ENCODE results near the gene SDE2. TPM values are rescaled to one million over a fixed set of nuclear protein-coding genes. Genes with fewer than 3 reads are reported as not detected.

Gene SDE2
- total RNA-seq, 4 donors from 2014 or later = 20.1 to 30.0 (median 23.0) TPM

DNA sequence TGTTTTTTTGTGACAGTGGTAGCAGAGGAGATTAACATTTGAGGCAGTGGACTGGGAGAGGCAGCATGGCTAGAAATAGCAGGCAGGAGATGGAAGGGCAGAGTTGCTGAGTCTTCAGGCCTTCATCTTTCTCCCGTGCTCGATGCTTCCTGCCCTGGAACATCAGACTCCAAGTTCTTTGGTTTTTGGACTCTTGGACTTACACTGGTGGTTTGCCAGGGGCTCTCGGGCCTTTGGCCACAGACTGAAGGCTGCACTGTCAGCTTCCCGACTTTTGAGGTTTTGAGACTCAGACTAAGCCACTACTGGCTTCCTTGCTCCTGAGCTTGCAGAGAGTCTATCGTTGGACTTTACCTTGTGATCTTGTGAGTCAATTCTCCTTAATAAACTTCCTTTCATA is 33.9 kb downstream of the SDE2 start:
- Histone ChIP-seq H3K36me3 (no peaks in the 10 kb centered on the region), H3K4me1 (no peaks in the 10 kb centered on the region), H3K27ac (no peak overlapping the region), H3K4me3 (no peak overlapping the region), H3K9me3 (no peaks in the 10 kb centered on the region), H3K27me3 (peaks cover 0 to 3% (median 3%) of the 10 kb centered on the region in 3 donors)
- no peak for ATAC-seq
- DNase-seq = no peak
- intact Hi-C loops (cut with DNase I; ENCODE audit: low total_unique reads) (no loop called here), in situ Hi-C loops (cut with MboI; ENCODE audit: low sequenced_read_pairs in 4 of 4) (no loop called here)
- TF ChIP-seq POLR2A (IDR thresholded peaks at IDR 0.05) = no peak
- TF ChIP-seq, protein P1, sequence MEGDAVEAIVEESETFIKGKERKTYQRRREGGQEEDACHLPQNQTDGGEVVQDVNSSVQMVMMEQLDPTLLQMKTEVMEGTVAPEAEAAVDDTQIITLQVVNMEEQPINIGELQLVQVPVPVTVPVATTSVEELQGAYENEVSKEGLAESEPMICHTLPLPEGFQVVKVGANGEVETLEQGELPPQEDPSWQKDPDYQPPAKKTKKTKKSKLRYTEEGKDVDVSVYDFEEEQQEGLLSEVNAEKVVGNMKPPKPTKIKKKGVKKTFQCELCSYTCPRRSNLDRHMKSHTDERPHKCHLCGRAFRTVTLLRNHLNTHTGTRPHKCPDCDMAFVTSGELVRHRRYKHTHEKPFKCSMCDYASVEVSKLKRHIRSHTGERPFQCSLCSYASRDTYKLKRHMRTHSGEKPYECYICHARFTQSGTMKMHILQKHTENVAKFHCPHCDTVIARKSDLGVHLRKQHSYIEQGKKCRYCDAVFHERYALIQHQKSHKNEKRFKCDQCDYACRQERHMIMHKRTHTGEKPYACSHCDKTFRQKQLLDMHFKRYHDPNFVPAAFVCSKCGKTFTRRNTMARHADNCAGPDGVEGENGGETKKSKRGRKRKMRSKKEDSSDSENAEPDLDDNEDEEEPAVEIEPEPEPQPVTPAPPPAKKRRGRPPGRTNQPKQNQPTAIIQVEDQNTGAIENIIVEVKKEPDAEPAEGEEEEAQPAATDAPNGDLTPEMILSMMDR (IDR thresholded peaks at IDR 0.05 in 4 of 5, conservative IDR thresholded peaks at IDR 0.05 in 1 of 5) = no peak

DNA sequence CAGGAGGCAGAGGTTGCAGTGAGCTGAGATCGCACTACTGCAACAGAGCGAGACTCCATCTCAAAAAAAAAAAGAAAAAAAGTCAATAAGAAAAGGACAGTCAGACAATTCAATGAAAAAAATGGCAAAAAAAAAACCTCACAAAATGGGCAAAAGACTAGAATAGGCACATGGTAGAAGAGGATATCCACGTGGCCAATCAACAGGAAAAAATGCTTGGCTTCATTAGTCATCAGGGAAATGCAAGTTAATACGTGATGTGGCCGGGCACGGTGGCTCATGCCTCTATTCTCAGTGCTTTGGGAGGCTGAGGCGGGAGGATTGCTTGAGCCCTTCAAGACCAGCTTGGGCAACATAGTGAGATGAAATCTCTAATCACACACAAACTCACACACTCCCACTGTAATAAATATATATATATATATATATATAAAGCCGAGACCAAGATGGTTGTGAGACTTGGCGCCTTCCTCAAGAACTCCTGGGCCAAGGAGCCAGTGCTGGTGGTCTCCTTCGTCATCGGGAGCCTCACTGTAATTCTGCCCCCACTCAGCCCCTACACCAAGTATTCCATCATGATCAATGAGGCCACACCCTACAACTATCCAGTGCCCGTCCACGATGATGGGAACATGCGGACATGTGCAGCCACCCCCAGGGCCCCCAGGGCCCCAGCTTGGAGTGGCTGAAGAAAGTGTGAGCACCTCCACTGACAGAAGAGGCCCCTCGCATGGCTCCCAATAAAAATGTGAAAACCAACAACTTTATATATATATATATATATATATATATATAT is 35.2 kb downstream of the SDE2 start:
- intact Hi-C loops (cut with DNase I; ENCODE audit: low total_unique reads) = no loop called here
- peaks cover 0 to 3% (median 3%) of the 10 kb centered on the region in 3 donors for H3K27me3 ChIP-seq
- no peaks in the 10 kb centered on the region for H3K9me3 ChIP-seq
- TF ChIP-seq, protein P1 (IDR thresholded peaks at IDR 0.05 in 4 of 5, conservative IDR thresholded peaks at IDR 0.05 in 1 of 5) = no peak
- TF ChIP-seq POLR2A (IDR thresholded peaks at IDR 0.05) = no peak
- in situ Hi-C loops (cut with MboI; ENCODE audit: low sequenced_read_pairs in 4 of 4) = no loop called here
- H3K36me3 ChIP-seq = no peaks in the 10 kb centered on the region
- ATAC-seq = no peak
- H3K27ac ChIP-seq = no peak overlapping the region
- no peak for DNase-seq
- no peak overlapping the region for H3K4me3 ChIP-seq
- H3K4me1 ChIP-seq = no peaks in the 10 kb centered on the region

DNA sequence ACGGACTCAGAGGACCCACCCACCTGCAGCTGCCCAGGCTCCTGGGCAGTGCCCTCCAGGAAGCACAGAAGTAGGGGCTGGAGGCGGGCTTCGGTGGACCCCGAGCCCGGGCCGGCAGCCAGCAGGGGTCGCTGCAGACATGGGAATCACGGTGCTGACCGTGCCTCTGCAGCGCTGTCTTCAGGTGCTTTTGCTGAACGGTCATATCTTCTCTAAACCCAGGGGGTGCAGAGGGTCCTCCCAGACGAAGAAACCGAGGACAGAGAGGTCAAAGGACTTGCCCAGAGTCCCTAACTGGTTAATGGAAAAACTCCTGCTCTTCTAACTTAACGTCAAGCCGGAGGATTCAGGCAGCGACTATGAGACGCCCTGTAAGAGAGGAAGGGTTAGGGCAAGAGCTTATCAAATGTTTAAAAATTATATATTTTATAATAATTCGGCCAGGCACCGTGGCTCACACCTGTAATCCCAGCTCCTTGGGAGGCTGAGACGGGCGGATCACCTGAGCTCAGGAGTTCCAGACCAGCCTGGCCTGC is 36.6 kb downstream of the SDE2 start:
- in situ Hi-C loops (cut with MboI; ENCODE audit: low sequenced_read_pairs in 4 of 4) = no loop called here
- Histone ChIP-seq H3K9me3 (no peaks in the 10 kb centered on the region), H3K27ac (no peak overlapping the region), H3K4me1 (no peaks in the 10 kb centered on the region), H3K4me3 (no peak overlapping the region), H3K36me3 (no peaks in the 10 kb centered on the region), H3K27me3 (peaks cover 0 to 3% (median 3%) of the 10 kb centered on the region in 3 donors)
- ATAC-seq (no peak), DNase-seq (no peak)
- TF ChIP-seq POLR2A (IDR thresholded peaks at IDR 0.05) = no peak
- TF ChIP-seq, protein P1 (IDR thresholded peaks at IDR 0.05 in 4 of 5, conservative IDR thresholded peaks at IDR 0.05 in 1 of 5) = peak in 4 of 5 experiments; percentile 24 to 57 (median 38)
- intact Hi-C loops (cut with DNase I; ENCODE audit: low total_unique reads) = no loop called here

DNA sequence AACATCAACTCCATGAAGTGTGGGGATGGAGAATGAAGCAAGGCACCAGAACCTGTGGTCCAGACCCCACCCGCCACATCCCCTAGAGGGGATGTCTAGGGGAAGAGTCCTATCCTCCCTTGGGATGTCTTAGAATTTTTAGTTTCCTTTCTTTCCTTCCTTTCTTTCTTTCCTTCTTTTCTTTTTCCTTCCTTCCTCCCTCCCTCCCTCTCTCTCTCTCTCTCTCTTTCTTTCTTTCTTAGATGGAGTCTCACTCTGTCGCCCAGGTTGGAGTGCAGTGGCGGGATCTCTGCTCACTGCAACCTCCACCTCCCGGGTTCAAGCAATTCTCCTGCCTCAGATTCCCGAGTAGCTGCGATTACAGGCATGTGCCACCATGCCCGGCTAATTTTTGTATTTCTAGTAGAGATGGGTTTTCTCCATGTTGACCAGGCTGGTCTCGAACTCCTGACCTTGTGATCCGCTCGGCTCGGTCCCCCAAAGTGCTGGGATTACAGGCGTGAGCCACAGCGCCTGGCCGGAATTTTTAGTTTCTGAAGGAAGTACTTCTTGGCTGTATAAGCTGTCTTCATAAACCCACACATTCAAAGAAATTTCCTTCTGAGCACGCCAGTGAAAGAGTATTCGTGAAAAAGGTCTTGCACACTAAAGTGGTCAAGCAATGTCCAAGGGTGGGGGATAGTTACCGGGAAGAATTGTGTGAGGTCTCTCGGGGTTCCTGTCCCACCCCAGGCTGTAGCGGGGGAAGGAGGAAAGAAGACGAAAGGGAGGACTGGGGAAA is 37.3 kb downstream of the SDE2 start:
- Histone ChIP-seq H3K4me1 (no peaks in the 10 kb centered on the region), H3K9me3 (no peaks in the 10 kb centered on the region), H3K36me3 (no peaks in the 10 kb centered on the region), H3K4me3 (no peak overlapping the region), H3K27ac (no peak overlapping the region), H3K27me3 (peaks cover 0 to 3% (median 3%) of the 10 kb centered on the region in 3 donors)
- ATAC-seq (no peak), DNase-seq (no peak)
- in situ Hi-C loops (cut with MboI; ENCODE audit: low sequenced_read_pairs in 4 of 4) = no loop called here
- intact Hi-C loops (cut with DNase I; ENCODE audit: low total_unique reads) = no loop called here
- TF ChIP-seq POLR2A (IDR thresholded peaks at IDR 0.05) = no peak
- TF ChIP-seq, protein P1 (IDR thresholded peaks at IDR 0.05 in 4 of 5, conservative IDR thresholded peaks at IDR 0.05 in 1 of 5) = no peak
